Vagina (tissue), 2 donors: ENCODE measurements around the gene DEGS2. TPM values are rescaled to one million over a fixed set of nuclear protein-coding genes. Genes with fewer than 3 reads are reported as not detected.
A peak's percentile ranks its signal among the peaks of the same experiment; 100 is the strongest.

Source experiments
- DNase-seq, 2 donors: peaks; one replicate each; pipeline ENCODE4 v3.0.0-alpha.2; 2017; ENCODE audit errors: extremely low spot score in 2 of 2
- H3K27ac ChIP-seq: fragments of 200-600 bp; sonication (generic); one replicate; pipeline ENCODE4 v1.5.1; 2019
- H3K27me3 ChIP-seq: fragments of 200-600 bp; sonication (generic); one replicate; pipeline ENCODE4 v1.5.1; 2019
- H3K36me3 ChIP-seq, 2 donors: fragments of 200-600 bp; sonication (generic); one replicate each; pipeline ENCODE4 v1.5.1; 2017 to 2019
- H3K4me1 ChIP-seq: fragments of 200-600 bp; sonication (generic); one replicate; pipeline ENCODE4 v1.5.1; 2019
- H3K4me3 ChIP-seq, 2 donors: fragments of 200-600 bp; sonication (generic); 1 replicate in 1 of 2; 2 replicates in 1 of 2; pipeline ENCODE4 v1.5.1; 2016 to 2019
- H3K9me3 ChIP-seq: fragments of 200-600 bp; sonication (generic); one replicate; pipeline ENCODE4 v1.5.1; 2019
- POLR2A ChIP-seq, 2 donors: fragments of 450-650 bp; IDR thresholded peaks; one replicate each; pipeline ENCODE4 v1.6.1; 2017; ENCODE audit warnings: antibody characterized with exemption in 2 of 2, mild to moderate bottlenecking in 2 of 2, moderate library complexity in 2 of 2
- POLR2AphosphoS5 ChIP-seq, 2 donors: sonication (generic); formaldehyde crosslinking; IDR thresholded peaks; one replicate each; pipeline ENCODE4 v1.9.0; 2017; ENCODE audit warnings: antibody characterized with exemption in 2 of 2, mild to moderate bottlenecking in 2 of 2, low read depth in 1 of 2; ENCODE audit not compliant: insufficient read depth in 1 of 2
- intact Hi-C: fragments of 100-400 bp; cut with DNase I; formaldehyde crosslinking; loops from one replicate; pipeline ENCODE4 v1.15.1; 2023
- total RNA-seq: library from RNA; depleted of rRNA; stranded (reverse); fragments of >200 nt; gene quantifications from one replicate; pipeline ENCODE4 v1.2.3, GENCODE V29; 2016
- TF ChIP-seq, protein P1 (sequence below), 3 experiments: fragments of 450-650 bp in 2 of 3; fragments of 200-600 bp in 1 of 3; sonication (generic) in 1 of 3; IDR thresholded peaks; one replicate each; pipeline ENCODE4 v1.5.1; 2017 to 2019; ENCODE audit warnings: antibody characterized with exemption in 3 of 3, mild to moderate bottlenecking in 2 of 3, moderate library complexity in 2 of 3

The DEGS2 gene
- total RNA-seq, 1 donor from 2014 or later: 19.9 TPM

DNA sequence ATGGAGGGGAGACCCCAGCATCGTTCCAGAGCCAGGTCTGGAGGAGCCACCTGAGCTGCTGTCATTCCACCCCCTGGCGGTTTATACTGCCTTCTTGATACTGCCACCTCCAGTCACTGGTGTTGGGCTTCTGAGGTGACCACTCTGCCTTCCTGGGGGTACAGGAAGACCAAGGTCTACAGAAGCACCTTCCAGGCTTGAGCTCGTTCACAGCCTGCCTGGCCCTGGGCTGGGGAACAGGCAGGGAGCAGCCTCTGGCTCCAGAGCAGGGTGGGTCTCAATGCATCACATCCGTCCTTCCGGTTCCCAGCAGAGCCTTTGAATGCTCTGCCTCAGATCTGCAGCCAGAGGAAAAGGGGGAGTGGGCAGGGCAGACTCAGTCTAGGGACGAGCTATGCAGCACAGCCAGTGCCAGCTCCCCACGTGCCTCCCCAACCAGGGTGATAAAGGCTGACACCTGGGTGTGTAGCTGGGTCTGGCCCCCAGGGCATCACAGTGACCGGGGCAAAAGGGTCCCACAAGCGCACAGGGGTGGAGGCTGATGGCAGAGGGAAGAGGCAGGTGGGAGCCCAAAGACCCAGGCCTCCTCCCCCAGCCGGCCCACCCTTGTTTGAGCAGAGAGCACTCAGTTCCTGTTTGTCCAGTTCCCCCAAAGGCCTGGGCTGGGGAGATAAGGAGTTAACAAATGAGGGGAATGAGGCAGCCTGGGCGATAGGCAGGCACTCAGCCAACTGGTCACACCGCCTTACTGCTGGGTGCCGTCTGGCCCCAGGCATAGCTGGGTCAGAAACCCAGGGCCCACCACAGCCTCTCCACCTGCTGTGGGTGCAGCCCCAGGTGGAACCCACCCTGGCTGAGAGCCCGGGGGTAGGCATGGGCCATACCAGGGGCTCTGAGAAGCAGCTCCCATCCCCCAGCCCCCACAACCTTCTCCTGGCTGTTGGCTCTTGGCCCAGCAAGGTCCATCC lies 17.1 kb downstream of the DEGS2 start:
- no peaks in the 10 kb centered on the region for H3K9me3 ChIP-seq
- H3K36me3 ChIP-seq: no peaks in the 10 kb centered on the region
- H3K27me3 ChIP-seq: no peaks in the 10 kb centered on the region
- TF ChIP-seq POLR2AphosphoS5 (IDR thresholded peaks at IDR 0.05; ENCODE audit: insufficient read depth in 1 of 2, low read depth in 1 of 2) (peak; percentile 44 to 60), POLR2A (IDR thresholded peaks at IDR 0.05) (no peak)
- DNase-seq: no peak
- intact Hi-C loops: no loop called here
- peaks cover 13% of the 10 kb centered on the region for H3K4me1 ChIP-seq
- H3K27ac ChIP-seq: peak overlapping the region; percentile 55
- no peak overlapping the region for H3K4me3 ChIP-seq

DNA sequence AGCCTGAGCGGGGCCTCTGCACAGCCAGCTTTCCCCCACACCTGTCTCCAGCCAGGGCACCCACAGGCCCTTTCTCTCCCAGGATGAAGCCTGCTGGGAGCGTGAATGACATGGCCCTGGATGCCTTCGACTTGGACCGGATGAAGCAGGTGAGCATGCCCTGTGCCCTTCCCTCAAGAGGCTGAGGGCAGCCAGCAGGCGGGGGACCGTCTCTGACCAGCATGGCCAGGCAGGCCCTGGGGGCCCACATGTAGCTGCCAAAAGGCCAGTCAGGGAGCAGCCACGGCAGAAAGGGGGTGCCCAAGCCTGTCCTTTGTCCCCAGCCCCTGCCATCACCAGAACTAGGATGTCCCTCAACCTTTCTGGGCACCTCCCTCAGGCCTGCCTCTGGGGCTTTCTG lies 18.3 kb downstream of the DEGS2 start:
- no peaks in the 10 kb centered on the region for H3K9me3 ChIP-seq
- peaks cover 13% of the 10 kb centered on the region for H3K4me1 ChIP-seq
- intact Hi-C loops: no loop called here
- DNase-seq: no peak
- no peak overlapping the region for H3K4me3 ChIP-seq
- H3K36me3 ChIP-seq: peaks cover 0 to 7% of the 10 kb centered on the region in 2 donors
- H3K27ac ChIP-seq: peak overlapping the region; percentile 38
- no peaks in the 10 kb centered on the region for H3K27me3 ChIP-seq
- TF ChIP-seq, protein P1, sequence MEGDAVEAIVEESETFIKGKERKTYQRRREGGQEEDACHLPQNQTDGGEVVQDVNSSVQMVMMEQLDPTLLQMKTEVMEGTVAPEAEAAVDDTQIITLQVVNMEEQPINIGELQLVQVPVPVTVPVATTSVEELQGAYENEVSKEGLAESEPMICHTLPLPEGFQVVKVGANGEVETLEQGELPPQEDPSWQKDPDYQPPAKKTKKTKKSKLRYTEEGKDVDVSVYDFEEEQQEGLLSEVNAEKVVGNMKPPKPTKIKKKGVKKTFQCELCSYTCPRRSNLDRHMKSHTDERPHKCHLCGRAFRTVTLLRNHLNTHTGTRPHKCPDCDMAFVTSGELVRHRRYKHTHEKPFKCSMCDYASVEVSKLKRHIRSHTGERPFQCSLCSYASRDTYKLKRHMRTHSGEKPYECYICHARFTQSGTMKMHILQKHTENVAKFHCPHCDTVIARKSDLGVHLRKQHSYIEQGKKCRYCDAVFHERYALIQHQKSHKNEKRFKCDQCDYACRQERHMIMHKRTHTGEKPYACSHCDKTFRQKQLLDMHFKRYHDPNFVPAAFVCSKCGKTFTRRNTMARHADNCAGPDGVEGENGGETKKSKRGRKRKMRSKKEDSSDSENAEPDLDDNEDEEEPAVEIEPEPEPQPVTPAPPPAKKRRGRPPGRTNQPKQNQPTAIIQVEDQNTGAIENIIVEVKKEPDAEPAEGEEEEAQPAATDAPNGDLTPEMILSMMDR (IDR thresholded peaks at IDR 0.05): no peak
- TF ChIP-seq POLR2A (IDR thresholded peaks at IDR 0.05): no peak
- TF ChIP-seq POLR2AphosphoS5 (IDR thresholded peaks at IDR 0.05; ENCODE audit: insufficient read depth in 1 of 2, low read depth in 1 of 2): no peak

DNA sequence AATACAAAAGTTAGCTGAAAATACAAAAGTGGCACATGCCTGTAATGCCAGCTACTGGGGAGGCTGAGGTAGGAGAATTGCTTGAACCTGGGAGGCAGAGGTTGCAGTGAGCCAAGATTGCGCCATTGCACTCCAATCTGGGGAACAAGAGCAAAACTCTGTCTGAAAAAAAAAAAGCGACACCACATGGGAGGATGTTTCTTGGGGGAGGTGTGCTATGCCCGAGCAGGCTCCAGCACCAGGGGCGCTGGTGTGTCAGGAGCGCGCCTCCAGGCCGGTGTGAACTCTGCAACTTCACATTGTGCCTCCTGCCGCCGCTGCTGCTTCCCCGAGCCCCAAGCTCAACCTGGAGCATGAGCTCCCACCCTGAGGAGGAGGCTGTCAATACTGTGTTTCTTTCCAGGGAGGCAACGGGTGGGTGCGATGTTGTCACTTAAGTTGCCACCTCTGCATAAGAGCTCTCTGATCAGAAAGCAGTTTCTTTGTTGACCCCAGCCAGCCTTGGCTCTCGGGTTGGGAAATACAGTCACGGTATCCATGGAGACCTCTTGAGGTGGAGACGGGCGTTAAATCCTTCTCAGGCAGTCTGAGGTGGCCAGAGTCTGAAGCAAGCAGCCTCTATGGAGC lies 18.9 kb downstream of the DEGS2 start:
- Histone ChIP-seq H3K4me3 (no peak overlapping the region), H3K36me3 (peaks cover 0 to 7% of the 10 kb centered on the region in 2 donors), H3K27ac (no peak overlapping the region), H3K9me3 (no peaks in the 10 kb centered on the region), H3K4me1 (peaks cover 9% of the 10 kb centered on the region), H3K27me3 (no peaks in the 10 kb centered on the region)
- no peak for DNase-seq
- intact Hi-C loops: no loop called here
- TF ChIP-seq POLR2AphosphoS5 (IDR thresholded peaks at IDR 0.05; ENCODE audit: insufficient read depth in 1 of 2, low read depth in 1 of 2) (no peak), POLR2A (IDR thresholded peaks at IDR 0.05) (no peak)
- TF ChIP-seq, protein P1 (IDR thresholded peaks at IDR 0.05): no peak

DNA sequence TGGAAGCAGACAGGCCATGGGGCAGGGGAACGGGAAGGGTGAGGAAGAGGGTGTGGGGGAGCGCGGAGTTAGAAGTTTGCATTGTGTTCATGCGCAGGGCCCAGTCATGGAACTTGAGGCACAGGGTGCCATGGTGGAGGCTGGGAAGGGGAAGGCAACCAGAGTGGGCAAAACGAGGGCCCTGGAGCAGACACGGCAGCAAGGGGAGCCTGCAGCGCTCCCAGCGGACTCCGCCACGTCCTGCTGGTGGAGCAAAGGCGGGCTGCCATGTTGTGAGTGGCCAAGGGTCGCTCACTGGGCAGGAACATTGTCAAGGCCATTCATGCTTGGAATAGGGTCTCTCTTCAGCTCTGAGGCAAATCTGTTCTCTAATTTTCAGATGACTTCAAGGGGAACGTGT lies 20.5 kb downstream of the DEGS2 start:
- intact Hi-C loops: no loop called here
- peaks cover 0 to 11% of the 10 kb centered on the region in 2 donors for H3K36me3 ChIP-seq

DNA sequence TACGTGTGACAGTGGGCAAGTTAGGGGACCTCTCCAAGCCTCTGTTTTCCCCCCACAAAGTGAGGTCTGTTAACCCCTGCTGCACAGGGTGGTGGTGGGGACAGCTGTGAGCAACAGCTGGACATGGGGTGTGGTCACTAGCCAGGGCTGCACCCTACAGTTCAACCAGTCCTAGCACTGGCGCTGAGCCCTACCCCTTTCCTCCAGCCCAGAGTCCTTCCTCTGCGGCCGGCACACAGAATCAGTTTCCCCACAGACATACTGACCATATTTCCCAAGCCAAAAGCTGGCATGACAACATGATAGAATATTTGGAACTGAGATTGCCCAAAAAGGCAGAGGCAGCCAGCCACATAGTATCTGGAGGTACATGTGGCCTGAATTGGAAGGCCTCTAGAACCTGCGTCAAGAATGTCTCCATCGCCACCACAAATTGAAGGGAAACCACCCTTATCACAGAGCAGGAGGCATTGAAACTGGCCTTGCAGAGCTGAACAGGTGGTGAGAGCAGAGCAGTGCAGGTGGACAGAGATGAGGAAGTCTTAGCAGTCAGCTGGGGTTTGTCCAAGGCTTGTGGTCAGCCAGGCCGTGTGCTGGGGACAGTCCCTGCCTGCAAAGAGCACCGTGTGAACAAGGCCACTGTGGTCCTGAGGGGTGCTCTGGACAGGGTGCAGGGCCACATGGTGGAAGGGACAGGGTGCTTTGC lies 21.2 kb downstream of the DEGS2 start:
- Histone ChIP-seq H3K4me1 (peaks cover 1% of the 10 kb centered on the region), H3K4me3 (no peak overlapping the region), H3K27me3 (no peaks in the 10 kb centered on the region), H3K9me3 (no peaks in the 10 kb centered on the region), H3K27ac (no peak overlapping the region), H3K36me3 (peaks cover 0 to 11% of the 10 kb centered on the region in 2 donors)
- intact Hi-C loops: no loop called here
- TF ChIP-seq POLR2A (IDR thresholded peaks at IDR 0.05) (no peak), POLR2AphosphoS5 (IDR thresholded peaks at IDR 0.05; ENCODE audit: insufficient read depth in 1 of 2, low read depth in 1 of 2) (no peak)
- TF ChIP-seq, protein P1 (IDR thresholded peaks at IDR 0.05): no peak
- DNase-seq: no peak

More for the DNA sequence above, 20.5 kb downstream of the DEGS2 start:
- no peak overlapping the region for H3K27ac ChIP-seq
- no peaks in the 10 kb centered on the region for H3K9me3 ChIP-seq
- no peak overlapping the region for H3K4me3 ChIP-seq
- TF ChIP-seq POLR2A (IDR thresholded peaks at IDR 0.05): no peak
- H3K27me3 ChIP-seq: no peaks in the 10 kb centered on the region
- no peak for DNase-seq
- no peaks in the 10 kb centered on the region for H3K4me1 ChIP-seq
